GM19467 (cell line): ENCODE results near the gene TNIP1.
A peak's percentile ranks its signal among the peaks of the same experiment; 100 is the strongest.

Experiments
- ATAC-seq: cut with Tn5 transposase; IDR thresholded peaks from one replicate; pipeline ENCODE4 v1.9.1; 2021; ENCODE audit warnings: mild to moderate bottlenecking, moderate library complexity; ENCODE audit not compliant: unreplicated experiment

TNIP1 gene

GRCh38 chr5:151080613-151081430 is at the start of gene TNIP1:
TNIP1 (minus strand) TSS chr5:151081034; CDS start chr5:151065095, 15,939 bp downstream.
- ATAC-seq = peak; percentile 75

- no peak for ATAC-seq
Observed at GRCh38 chr5:151130235-151130921, 49.5 kb upstream of the TNIP1 start.

- no peak for ATAC-seq
Observed at GRCh38 chr5:151128817-151129216, 48.0 kb upstream of the TNIP1 start.

GRCh38 chr5:151127926-151128325 is 47.1 kb upstream of the TNIP1 start:
- ATAC-seq = no peak

GRCh38 chr5:151126199-151126645 is 45.4 kb upstream of the TNIP1 start:
- ATAC-seq = peak; percentile 40

GRCh38 chr5:151125421-151125820 is 44.6 kb upstream of the TNIP1 start:
- no peak for ATAC-seq

- ATAC-seq = peak; percentile 79
Observed at GRCh38 chr5:151123897-151124751, 43.3 kb upstream of the TNIP1 start.

- no peak for ATAC-seq
Observed at GRCh38 chr5:151122828-151123227, 42.0 kb upstream of the TNIP1 start.

GRCh38 chr5:151121665-151122064 is 40.8 kb upstream of the TNIP1 start:
- ATAC-seq = no peak

- ATAC-seq = no peak
Observed at GRCh38 chr5:151121095-151121494, 40.3 kb upstream of the TNIP1 start.

- ATAC-seq = no peak
Observed at GRCh38 chr5:151118913-151119575, 38.2 kb upstream of the TNIP1 start.

GRCh38 chr5:151115272-151115905 is 34.6 kb upstream of the TNIP1 start:
- no peak for ATAC-seq

GRCh38 chr5:151113651-151114050 is 32.8 kb upstream of the TNIP1 start:
- ATAC-seq = no peak

- no peak for ATAC-seq
Observed at GRCh38 chr5:151110992-151111391, 30.2 kb upstream of the TNIP1 start.

- ATAC-seq = no peak
Observed at GRCh38 chr5:151110122-151110681, 29.4 kb upstream of the TNIP1 start.

- ATAC-seq = no peak
Observed at GRCh38 chr5:151108566-151108965, 27.7 kb upstream of the TNIP1 start.

GRCh38 chr5:151107738-151108520 is 27.1 kb upstream of the TNIP1 start:
- ATAC-seq = no peak

- no peak for ATAC-seq
Observed at GRCh38 chr5:151107084-151107483, 26.2 kb upstream of the TNIP1 start.

- no peak for ATAC-seq
Observed at GRCh38 chr5:151106509-151106908, 25.7 kb upstream of the TNIP1 start.
